HG03520 (cell line): ENCODE results near the gene FILIP1.

Experiments
- ATAC-seq: cut with Tn5 transposase; IDR thresholded peaks from one replicate; pipeline ENCODE4 v1.9.1; 2021; ENCODE audit warnings: mild to moderate bottlenecking, moderate library complexity; ENCODE audit not compliant: unreplicated experiment

Gene FILIP1

GRCh38 chr6:75278474-75279077, 215.0 kb downstream of the FILIP1 start:
- no peak for ATAC-seq

- no peak for ATAC-seq
These were observed 218.5 kb downstream of the FILIP1 start for GRCh38 chr6:75275067-75275466.

GRCh38 chr6:75273009-75273408, 220.6 kb downstream of the FILIP1 start:
- ATAC-seq: no peak

- no peak for ATAC-seq
These were observed 221.3 kb downstream of the FILIP1 start for GRCh38 chr6:75272145-75272840.

- ATAC-seq: no peak
These were observed 224.6 kb downstream of the FILIP1 start for GRCh38 chr6:75268988-75269354.

- ATAC-seq: no peak
These were observed 225.2 kb downstream of the FILIP1 start for GRCh38 chr6:75268121-75268987.

GRCh38 chr6:75267461-75267860, 226.1 kb downstream of the FILIP1 start:
- no peak for ATAC-seq

GRCh38 chr6:75266716-75267291, 226.8 kb downstream of the FILIP1 start:
- peak; percentile 87 for ATAC-seq

- ATAC-seq: no peak
These were observed 230.2 kb downstream of the FILIP1 start for GRCh38 chr6:75263401-75263750.

- ATAC-seq: no peak
These were observed 230.7 kb downstream of the FILIP1 start for GRCh38 chr6:75262716-75263400.

GRCh38 chr6:75261299-75261698, 232.3 kb downstream of the FILIP1 start:
- no peak for ATAC-seq

- no peak for ATAC-seq
These were observed 236.1 kb downstream of the FILIP1 start for GRCh38 chr6:75257343-75258087.

- no peak for ATAC-seq
These were observed 243.0 kb downstream of the FILIP1 start for GRCh38 chr6:75250552-75250951.

GRCh38 chr6:75249837-75250236, 243.8 kb downstream of the FILIP1 start:
- no peak for ATAC-seq

- ATAC-seq: no peak
These were observed 247.2 kb downstream of the FILIP1 start for GRCh38 chr6:75246386-75246785.

- peak; percentile 9 for ATAC-seq
These were observed 249.5 kb downstream of the FILIP1 start for GRCh38 chr6:75244063-75244584.

- ATAC-seq: peak; percentile 92
These were observed 250.1 kb downstream of the FILIP1 start, which contains the start of gene COX7A2 for GRCh38 chr6:75243333-75244062. TSS of gene COX7A2 (minus strand) at chr6:75243801. CDS start at chr6:75243734, 67 bp downstream.
